WERI-Rb-1 (cell line): Measurements from ENCODE around the gene CD37.

ENCODE experiments used
- DNase-seq: peaks from one replicate; pipeline ENCODE4 v3.0.0-alpha.2; 2020
- H3K27ac ChIP-seq: fragments of 250-450 bp; sonication (Bioruptor Pico); 2 replicates; pipeline ENCODE4 v1.5.1; 2020; ENCODE audit warnings: mild to moderate bottlenecking, moderate library complexity
- H3K27me3 ChIP-seq: fragments of 250-450 bp; sonication (Bioruptor Pico); 2 replicates; pipeline ENCODE4 v1.5.1; 2021; ENCODE audit warnings: mild to moderate bottlenecking, low read depth, moderate library complexity; ENCODE audit not compliant: insufficient read depth, severe bottlenecking
- H3K36me3 ChIP-seq: fragments of 250-450 bp; sonication (Bioruptor Pico); 2 replicates; pipeline ENCODE4 v1.5.1; 2020; ENCODE audit warnings: mild to moderate bottlenecking, moderate library complexity
- H3K4me3 ChIP-seq: 2 replicates; pipeline ENCODE4 v1.5.1; 2011; ENCODE audit warnings: low read depth, mild to moderate bottlenecking, control low read depth, low read length
- H3K9me3 ChIP-seq: fragments of 250-450 bp; sonication (Bioruptor Pico); 2 replicates; pipeline ENCODE4 v1.5.1; 2021; ENCODE audit warnings: mild to moderate bottlenecking, moderate library complexity; ENCODE audit not compliant: severe bottlenecking
- TF ChIP-seq, protein P1 (sequence below): IDR thresholded peaks from 2 replicates; pipeline ENCODE4 v1.5.1; 2011; ENCODE audit warnings: low read depth, mild to moderate bottlenecking, control low read depth, inconsistent platforms, low read length

The CD37 gene

GRCh38 chr19:49374665-49375434 lies 39.6 kb downstream of the CD37 start:
- Histone ChIP-seq H3K27ac (no peak overlapping the region), H3K9me3 (peaks cover 5% of the 10 kb centered on the region)
- TF ChIP-seq, protein P1, sequence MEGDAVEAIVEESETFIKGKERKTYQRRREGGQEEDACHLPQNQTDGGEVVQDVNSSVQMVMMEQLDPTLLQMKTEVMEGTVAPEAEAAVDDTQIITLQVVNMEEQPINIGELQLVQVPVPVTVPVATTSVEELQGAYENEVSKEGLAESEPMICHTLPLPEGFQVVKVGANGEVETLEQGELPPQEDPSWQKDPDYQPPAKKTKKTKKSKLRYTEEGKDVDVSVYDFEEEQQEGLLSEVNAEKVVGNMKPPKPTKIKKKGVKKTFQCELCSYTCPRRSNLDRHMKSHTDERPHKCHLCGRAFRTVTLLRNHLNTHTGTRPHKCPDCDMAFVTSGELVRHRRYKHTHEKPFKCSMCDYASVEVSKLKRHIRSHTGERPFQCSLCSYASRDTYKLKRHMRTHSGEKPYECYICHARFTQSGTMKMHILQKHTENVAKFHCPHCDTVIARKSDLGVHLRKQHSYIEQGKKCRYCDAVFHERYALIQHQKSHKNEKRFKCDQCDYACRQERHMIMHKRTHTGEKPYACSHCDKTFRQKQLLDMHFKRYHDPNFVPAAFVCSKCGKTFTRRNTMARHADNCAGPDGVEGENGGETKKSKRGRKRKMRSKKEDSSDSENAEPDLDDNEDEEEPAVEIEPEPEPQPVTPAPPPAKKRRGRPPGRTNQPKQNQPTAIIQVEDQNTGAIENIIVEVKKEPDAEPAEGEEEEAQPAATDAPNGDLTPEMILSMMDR, result no peak

DNA sequence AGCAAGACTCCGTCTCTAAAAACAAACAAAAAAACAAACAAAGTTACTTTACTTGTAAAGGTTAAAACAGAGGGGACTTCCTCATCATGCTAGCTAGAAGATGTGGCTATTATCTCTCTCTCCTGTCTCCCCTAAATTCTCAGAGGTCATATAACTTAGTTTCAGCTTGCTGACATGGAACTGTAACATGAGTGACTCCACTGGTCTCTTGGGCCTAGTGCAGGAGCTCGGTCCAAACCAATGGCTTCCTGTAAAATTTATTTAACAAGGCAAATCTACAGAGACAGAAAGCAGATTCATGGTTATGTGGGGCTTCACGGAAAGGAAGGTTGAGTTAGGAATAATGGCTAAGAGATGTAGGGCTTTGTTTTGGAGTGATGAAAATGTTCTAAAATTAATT lies 43.3 kb downstream of the CD37 start:
- TF ChIP-seq, protein P1, result no peak
- DNase-seq, result no peak
- Histone ChIP-seq H3K4me3 (no peak overlapping the region), H3K36me3 (no peaks in the 10 kb centered on the region), H3K27ac (no peak overlapping the region), H3K27me3 (no peaks in the 10 kb centered on the region), H3K9me3 (peaks cover 10% of the 10 kb centered on the region)

More at GRCh38 chr19:49374665-49375434, 39.6 kb downstream of the CD37 start:
- Histone ChIP-seq H3K36me3 (no peaks in the 10 kb centered on the region), H3K27me3 (no peaks in the 10 kb centered on the region), H3K4me3 (no peak overlapping the region)
- DNase-seq, result no peak

DNA sequence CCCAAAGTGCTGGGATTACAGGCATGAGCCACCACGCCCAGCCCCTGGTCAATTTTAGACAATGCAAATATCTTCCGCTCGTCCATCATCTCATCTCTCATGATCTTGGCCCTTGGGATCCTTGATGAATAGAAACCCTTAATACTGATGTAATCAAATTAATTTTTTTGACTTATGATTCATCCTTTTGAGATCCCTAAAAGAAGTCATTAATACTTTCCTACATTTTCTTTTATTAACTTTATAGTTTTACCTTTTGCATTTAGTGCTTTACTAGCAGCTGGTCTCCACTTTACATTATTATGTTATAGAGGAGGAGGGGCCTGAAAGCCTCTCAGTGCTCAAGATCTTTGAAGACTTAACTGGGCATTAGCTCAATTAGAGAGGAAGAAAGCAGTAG lies 45.2 kb downstream of the CD37 start:
- TF ChIP-seq, protein P1, result no peak
- H3K4me3 ChIP-seq, result no peak overlapping the region
- H3K27me3 ChIP-seq, result no peaks in the 10 kb centered on the region
- H3K27ac ChIP-seq, result no peak overlapping the region
- peaks cover 10% of the 10 kb centered on the region for H3K9me3 ChIP-seq
- no peaks in the 10 kb centered on the region for H3K36me3 ChIP-seq
- DNase-seq, result no peak

- Histone ChIP-seq H3K36me3 (no peaks in the 10 kb centered on the region), H3K4me3 (no peak overlapping the region), H3K27ac (no peak overlapping the region), H3K27me3 (no peaks in the 10 kb centered on the region), H3K9me3 (peaks cover 10% of the 10 kb centered on the region)
- no peak for DNase-seq
- TF ChIP-seq, protein P1, result no peak
Observed at GRCh38 chr19:49382639-49383038, 47.4 kb downstream of the CD37 start.

GRCh38 chr19:49383599-49383998 lies 48.4 kb downstream of the CD37 start:
- no peaks in the 10 kb centered on the region for H3K36me3 ChIP-seq
- DNase-seq, result no peak
- H3K27ac ChIP-seq, result no peak overlapping the region
- TF ChIP-seq, protein P1, result no peak
- H3K4me3 ChIP-seq, result no peak overlapping the region
- no peaks in the 10 kb centered on the region for H3K27me3 ChIP-seq
- H3K9me3 ChIP-seq, result peaks cover 10% of the 10 kb centered on the region

DNA sequence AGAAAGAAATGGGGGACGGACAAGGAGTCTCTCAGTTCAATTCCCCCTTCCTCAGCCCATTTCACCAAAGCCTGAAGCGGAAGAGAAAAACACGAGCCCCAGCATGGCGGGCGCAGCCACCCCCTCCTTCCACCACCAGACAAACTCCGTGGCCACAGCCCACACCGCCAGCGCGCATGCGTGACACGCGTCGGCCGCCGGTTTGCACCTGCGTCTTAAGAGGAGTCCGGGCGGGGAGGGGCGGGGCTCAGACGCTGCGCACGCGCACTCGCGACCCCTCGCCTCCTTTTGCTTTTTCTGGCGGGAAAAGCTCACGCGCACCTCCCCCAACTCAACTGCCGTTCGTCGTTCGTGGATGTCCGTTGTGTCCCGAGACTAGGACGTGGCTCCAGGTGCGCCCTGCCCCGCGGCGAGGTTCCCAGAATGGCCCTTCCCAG lies 52.7 kb downstream of the CD37 start, which contains the start of gene KASH5:
TSS of gene KASH5 (plus strand) at position 314 of the 437 bp plus-strand sequence. CDS start 2,635 bp downstream, outside the sequence.
- H3K9me3 ChIP-seq, result no peaks in the 10 kb centered on the region
- TF ChIP-seq, protein P1, result no peak
- no peaks in the 10 kb centered on the region for H3K27me3 ChIP-seq
- H3K4me3 ChIP-seq, result no peak within 1 kb of the TSS
- no peaks in the 10 kb centered on the region for H3K36me3 ChIP-seq
- no peak within 1 kb of the TSS for H3K27ac ChIP-seq
- no peak for DNase-seq
